GM18907 (cell line): ENCODE data around the gene IRS2.

Source experiments
- ATAC-seq: cut with Tn5 transposase; IDR thresholded peaks from one replicate; pipeline ENCODE4 v1.9.1; 2021; ENCODE audit warnings: mild to moderate bottlenecking, moderate library complexity; ENCODE audit not compliant: unreplicated experiment

Gene IRS2

DNA sequence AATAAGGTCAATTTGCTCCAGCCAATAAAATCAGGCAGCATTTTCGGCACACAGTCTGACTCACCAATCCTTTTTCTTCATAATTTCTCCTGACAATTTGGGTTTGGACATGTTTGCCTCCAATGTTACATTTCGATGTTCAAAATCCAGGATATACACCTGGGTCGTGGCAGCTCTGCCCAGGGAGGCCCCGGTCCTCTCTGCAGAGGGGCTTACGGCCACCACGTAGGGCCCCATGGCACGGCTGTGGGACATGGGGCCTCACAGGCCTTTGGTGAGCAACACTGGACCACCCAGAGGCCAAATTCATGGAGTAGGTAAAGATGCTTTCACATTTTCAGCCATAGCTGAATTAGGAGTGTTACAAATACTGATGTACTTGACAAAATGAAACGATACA, 25.4 kb downstream of the IRS2 start:
- ATAC-seq = no peak

DNA sequence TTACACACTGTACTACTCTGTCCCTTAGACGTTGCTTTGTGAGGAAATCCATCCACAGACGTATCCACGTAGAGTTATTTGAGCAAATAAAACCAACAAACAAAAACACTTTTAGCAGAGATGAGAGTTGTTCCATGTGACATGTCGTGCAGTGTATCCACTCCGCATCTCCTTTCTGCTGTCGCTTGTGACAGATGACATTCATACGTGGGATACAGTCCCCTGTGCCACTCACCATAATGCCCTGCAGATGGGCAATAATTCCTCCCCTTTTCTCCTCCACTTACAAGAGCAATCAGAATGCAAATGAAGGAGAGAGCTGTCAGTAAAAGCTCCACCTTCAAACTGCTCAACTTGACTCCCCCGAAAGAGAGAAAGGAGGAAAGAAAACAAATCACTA, 26.0 kb downstream of the IRS2 start:
- ATAC-seq = no peak

DNA sequence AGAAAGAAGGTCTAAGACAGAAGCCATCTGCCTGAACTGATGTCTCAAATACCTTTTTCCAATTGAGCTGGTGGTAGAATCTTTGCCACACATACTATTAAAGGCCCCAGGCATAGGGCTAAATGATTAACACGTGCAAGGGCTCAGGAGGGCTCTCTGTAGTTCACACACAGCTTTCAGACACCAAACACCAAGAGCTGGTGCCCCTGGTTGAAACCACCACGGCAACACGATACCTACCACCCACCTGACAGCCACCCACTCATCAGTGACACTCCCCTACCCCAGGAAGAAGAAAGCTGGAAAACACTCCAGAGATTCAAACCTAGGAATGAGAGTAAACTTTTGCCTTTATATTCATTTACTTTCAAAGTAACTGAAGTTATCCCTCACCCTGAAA, 26.8 kb downstream of the IRS2 start:
- no peak for ATAC-seq

DNA sequence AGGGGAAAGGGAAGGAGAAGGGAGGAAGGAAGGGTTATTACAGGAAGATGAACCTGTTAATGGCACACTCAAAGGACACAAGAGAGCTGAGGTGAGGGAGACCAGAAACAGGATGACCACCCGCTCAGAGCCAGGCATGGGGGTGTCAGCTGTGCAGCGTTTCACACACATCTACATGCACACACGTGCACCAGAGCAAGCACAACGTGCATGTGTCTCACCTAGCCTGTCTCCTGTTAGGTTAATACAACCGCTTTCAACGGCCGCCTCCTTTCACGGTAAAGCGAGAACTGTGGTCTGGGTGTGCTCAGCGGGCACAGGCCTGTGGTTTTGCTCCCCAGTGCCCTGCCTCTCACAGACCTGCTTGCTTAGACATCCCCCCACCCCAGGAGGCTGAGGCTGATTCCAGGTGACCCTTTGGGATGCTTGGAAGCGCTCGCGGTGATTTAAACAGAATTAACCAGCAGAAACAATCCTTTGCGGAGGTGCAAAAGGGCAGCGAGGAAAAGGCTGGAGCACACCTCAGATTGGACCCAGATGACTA, 27.4 kb downstream of the IRS2 start:
- no peak for ATAC-seq

DNA sequence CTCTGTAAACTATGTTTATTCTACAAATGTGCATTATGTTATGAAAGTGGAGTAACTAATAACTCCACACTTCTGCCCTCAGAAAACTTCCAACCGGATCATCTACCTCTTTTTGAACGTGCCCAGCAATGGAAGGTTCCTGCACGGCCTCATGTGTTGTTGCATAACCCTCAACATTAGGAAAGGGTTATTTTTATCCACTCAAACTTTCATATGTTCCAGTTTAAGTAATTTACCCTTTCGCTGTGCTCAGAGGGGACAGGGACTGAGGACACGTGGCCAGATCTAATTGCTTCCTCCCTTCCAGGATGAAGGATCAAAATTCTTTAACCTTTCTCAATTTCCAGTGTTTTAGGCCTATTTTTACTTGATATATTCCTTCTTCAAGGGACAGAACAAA, 29.6 kb downstream of the IRS2 start:
- no peak for ATAC-seq

DNA sequence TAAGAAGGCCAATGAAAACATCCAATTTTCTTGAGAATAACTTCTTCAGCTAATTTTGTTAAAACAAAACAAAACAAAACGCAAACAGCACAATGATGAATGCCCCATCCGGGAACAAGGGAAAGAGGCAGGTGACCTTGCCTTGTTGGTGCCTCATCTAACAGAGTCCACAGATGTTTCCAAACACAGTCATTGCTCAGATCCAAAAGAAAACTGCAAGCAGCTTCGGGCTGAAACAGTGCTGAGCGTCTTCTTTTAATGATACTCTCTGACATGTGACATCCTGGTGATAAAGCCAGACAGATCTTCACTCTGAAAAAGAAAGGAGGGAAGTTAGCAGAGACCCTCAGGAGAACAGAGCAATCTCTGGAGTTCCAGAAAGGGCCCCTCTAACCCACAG, 30.4 kb downstream of the IRS2 start:
- ATAC-seq = no peak

DNA sequence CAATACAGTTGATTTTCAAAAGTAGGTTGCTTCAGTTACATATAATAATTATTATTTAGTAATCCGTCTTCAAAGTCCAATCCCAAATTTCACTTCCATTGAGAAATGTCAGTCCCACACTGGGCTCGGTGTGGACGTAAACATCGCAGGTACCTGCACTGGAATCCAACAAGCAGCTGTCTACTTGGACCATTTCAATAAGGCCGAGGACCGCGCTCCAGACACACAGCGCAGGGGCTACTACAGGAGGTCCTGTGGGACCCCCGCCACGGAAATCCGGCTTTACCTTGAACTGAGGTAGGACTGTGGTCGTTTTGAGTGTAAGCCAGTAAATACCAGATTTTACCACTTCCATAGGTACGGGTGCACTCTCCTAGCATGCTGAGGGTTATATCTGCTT, 30.8 kb downstream of the IRS2 start:
- no peak for ATAC-seq

DNA sequence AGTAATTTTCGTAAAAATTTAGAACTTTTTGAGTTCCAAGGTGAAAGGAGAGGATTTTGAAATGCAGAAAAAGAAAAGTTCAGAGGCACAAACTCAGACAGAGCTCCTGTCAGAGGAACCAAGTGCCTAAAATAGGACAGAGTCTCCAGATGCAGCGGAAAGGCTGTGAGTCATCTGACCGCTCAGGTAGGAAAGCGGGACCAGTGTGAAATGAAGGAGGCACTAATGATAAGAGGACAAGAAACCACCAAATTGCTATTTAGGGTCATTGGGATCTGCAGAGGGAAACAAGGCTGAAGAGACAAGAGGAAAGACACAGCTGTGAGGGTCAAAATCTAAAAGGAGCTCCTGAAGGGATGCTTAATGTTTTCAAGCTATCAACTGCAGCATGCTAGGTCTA, 34.9 kb downstream of the IRS2 start:
- ATAC-seq = no peak

DNA sequence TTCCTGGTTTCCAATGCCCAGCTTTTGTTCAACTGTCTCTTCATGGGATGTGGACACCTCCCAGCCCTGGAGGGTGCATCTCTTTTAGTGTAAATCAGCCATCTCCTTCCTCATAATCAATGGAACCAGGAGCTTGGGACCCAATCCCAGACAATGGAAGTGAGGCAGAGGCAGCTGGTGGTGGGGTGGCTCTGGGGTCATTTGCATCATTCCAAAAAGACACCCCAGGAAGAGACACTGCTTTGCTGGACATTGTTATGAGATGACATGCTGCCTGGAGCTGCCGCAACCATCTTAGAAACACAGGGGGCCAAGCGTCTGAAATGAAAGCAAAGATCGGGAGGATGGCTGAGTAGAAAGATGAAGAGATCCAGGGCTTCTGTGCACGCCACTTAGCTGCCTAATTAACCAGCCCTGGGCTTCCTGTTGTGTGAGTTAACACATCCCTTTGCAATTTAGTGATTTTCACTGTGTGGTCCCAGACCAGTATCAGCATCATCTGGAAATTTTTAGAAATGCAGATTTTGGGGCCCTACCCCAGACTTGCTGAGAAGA, 36.1 kb downstream of the IRS2 start:
- ATAC-seq = no peak

DNA sequence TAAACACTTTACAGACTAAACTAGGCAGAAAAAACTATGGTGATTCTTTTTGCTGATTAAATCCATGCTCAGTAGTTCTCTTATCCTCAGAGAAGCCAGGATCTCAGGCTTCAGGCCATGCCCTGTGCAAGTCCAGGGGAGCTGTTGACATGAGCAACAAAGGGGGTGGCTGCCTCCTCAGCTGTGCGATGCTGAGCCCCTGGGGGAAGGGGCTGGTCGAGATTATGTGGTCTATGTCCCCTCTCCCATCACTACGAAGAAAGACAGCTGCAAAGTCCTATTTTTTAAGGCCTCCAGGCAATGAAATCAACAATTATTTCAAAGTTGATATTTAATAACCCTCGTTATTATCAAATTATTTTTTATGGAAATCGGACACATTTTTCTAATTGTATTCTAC, 37.0 kb downstream of the IRS2 start:
- no peak for ATAC-seq

DNA sequence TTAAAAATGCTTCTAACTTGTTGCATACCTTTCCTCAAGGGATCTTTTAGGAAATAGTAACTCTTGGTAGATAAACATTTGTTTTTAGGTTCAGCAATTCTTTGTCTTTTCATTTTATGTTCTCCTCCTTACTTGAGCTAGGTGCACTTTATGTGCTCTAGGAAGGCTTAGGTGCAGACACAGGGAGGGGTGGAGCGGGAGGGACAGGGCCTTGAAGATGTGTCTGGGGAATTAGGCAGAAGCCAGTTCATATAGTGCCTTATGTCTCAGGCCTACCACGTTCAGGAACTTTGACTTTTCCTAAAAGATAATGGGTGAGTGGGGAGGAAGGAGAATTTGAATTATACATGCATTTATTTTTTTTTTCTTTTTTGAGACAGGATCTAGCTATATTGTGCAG, 37.7 kb downstream of the IRS2 start:
- no peak for ATAC-seq

DNA sequence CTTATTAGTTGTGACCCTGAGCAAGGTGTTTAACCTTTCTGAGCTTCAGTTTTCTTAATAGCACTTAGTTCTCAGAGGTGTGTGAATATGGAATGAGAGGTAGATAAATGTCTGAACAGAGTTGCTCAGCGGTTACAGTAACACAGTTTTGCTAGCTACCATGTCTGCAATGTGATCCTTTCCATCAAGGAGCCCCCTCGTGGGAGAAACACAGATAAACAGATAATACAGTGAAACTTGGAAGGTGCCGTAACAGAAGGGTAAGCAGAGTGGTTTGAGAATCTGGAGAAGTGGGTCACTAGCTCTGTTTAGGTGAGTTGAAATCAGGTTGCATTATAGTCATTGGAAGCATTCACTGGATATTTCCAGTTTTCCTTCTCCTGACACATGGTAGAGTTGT, 38.9 kb downstream of the IRS2 start:
- ATAC-seq = no peak

DNA sequence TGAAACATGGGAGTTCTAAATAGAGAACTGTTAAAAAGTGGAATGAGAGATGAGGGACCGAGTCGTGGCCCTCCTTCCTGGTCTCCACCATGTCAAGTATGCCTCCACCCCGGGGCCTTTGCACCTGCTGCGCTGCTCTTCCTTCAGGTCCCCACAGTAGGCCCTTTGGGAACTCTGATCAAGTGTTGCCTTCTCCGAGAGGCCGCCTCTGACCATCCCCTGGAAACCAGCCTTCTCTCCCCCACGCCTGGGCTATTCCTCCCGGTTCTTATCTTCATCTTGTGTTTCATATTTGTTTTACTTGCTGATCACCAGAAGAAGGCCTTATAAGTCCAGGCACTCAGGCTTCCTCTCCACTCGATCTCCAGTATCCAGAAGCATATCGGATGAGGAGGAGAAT, 40.0 kb downstream of the IRS2 start:
- ATAC-seq = no peak

DNA sequence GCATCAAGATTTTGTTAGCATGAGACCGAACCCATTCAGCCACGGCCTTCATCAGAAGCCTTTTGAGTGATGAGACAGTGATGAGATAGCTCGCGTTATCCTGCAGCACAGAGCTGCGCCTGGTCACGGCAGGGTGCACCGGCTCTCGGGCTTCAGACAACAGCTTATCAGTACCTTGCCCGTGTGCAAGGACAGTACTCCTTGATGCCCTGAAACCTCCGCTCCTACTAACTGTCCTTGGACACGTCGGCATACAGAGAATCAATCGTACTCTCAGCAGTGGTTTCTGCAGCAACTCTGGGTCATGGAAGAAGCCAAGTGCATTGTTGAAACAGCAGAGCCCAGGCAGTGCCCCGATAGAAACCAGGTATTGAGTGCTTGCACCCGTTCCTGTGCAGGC, 40.7 kb downstream of the IRS2 start:
- ATAC-seq = no peak

DNA sequence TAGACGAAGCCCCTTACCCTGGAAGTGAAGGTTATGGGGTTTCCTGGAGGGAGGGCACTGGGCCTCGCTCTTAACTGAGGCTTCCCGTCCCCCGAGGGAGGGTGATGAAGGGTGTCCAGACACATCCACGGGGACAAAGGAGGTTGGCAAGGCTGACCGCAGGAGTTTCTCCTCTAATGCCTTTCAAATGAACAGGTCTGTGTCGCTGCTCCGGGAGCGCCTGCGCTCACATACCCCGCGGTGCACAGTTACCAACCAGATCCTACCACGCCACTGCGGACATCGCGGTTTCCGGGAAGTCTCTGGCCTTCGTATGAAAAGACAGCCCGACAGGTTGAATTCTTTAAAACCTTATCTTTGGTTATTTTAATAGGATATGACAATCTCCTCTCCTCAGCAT, 41.3 kb downstream of the IRS2 start:
- ATAC-seq = no peak

DNA sequence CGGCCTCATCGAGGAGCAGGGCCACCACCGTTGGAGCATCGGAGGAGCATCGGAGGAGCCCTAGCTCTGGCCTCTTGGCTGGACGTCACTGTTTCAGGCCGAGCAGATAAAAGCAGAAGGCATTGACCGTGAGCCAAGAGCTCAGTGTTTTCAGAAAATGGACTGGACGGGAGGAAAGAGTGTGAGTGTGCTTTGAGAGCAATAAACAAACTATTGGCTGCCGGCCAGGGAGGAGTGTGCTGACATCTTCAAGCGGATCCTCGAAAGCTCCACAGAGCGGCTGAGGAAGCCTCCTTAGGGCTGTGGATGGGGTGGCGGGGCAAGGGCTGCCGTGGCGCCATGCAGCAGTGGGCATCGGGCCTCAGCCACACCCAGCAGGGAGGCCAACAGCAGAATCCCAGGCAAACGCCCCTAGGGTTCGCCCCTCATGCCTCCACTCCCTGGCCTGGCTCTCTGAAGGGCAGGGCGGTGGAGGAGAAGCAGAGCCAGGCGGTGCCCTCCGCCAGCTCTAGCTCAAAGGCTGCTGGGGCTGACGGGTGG, 41.8 kb downstream of the IRS2 start:
- ATAC-seq = no peak

DNA sequence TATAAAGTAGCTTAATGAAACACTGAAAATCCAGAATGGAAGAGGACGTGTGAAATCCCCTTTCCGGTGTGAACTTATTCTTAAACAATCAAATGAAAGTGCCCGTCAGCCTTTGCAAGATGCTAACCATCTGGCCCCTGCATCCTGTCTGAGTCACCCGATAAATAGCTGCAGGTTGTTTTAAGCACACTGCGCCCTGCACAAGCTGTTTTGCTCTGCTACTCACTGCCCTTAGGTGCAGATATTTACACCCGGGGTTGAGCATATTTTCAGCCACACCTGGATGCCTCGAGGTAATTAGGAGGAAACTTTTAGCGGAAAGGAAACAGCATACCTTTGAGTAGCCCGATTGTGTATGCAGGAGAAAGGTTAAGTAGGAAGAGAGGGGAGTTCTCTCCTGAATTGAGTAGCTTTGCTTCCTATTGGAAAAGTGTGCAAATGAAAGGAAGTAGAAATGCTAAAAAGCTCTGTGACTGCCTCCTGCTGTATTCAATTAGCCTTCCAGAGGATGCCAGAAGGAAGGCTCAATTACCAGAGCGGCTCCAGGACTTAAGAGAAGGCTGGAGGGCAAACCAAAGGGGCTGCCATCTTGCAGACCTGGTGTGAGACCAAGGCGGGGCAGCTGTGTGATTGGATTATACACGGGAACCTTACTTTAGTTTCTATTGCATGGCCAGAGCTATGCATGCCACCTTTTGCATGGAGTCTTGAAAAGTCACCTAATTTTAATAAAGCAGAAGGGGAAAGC, 42.5 kb downstream of the IRS2 start:
- peak; percentile 68 for ATAC-seq

DNA sequence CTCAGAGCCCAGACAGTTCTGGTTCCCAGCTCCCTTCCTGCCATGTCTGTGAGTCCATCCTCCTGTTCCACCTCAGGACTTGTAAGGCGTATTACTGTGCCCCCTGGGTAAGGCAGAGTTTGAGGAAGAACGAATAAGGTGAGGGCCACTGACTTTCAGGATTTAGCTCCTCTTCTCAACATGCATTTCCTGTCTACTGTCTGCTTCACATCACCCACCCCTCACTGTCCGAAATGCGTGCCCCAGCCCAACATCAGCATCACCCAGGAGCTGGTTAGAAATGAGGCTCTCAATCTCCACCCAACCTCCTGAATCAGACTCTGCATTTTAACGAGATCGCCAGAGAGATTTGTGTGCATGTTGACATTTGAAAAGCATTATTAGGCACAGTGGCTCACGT, 44.4 kb downstream of the IRS2 start:
- no peak for ATAC-seq

DNA sequence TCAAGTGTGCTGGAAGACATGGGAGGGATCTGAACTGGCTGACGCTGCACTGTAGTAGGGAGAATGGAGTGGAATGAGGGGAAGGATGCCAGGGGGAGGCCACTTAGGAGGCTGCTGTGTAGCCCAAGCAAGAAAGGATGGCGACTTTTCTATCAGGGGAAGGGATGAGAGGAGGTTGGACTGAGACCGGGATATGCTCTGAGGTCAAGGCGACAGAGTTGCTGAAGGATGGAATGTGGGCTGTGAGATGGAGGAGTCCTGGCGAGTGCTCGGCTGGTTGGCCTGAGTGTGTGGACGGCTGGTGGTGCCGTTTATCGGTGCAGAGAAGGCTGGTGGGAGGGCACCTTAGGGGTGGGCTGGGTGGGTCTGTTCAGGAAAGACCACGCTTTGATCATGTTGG, 45.7 kb downstream of the IRS2 start:
- ATAC-seq = no peak

DNA sequence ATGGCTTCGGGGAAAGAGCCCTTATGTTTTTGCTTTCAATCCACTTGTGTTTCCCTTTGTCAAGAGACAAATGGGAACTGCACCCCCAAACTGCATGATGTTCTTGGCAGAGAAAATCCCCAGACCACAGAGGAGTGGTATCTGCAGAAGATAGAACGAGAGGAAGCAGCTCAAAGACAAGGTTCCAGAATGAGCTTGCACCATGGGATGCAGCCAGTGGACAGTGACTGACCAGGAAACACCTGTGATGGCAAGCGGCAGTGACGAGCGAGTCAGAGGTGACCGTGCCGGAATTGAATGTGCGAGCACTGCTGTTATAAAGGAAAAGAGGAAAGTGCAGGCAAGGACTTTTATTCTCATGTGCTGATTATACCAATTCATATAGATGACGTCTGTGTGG, 46.3 kb downstream of the IRS2 start:
- no peak for ATAC-seq

DNA sequence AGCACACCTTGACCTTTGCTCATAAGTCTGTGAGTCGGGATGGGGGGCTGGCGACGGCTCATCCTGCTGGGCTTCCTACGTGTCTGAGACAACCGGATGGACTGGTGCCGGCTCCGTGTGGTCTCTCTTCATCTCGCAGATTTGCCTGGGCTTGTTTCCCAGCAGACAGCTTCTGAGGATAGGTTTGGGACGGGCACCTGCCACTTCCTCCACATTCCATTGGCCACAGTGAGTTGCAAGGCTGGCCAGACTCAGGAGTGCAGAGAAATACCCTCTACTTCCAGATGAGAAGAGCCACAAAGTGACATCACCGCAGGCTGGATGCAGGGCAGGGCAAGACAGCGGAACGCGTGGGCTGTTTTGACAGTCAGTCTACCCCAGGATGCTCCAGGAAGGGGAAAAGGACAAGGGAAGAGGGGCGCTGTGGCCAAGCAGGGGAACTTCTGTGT, 48.1 kb downstream of the IRS2 start:
- ATAC-seq = no peak

DNA sequence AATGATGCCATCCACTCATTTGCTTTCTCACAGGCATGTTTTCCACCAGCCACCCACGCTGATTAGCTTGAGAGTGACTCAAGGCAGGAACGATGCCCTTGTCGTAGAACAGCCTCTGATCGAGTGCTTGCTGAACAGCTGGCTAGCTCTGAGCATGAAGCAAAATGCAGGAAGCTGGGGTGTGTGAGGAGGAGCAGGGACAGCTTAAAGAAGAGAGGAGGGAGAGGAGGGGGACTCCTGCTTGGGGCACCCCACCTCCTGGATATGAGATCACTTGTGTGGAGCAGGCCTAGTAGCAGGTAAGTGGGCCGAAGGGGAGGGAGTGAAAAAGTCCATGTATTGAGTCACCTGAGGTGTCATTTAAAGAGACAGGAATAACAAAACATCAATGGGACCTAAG, 48.8 kb downstream of the IRS2 start:
- no peak for ATAC-seq
